HepG2 (cell line): Measurements from ENCODE around the gene COX4I2. TPM values are rescaled to one million over a fixed set of nuclear protein-coding genes. Genes with fewer than 3 reads are reported as not detected.
A peak's percentile ranks its signal among the peaks of the same experiment; 100 is the strongest.

Experiments
- CAMTA2 ChIP-seq: sonication (generic); formaldehyde crosslinking; IDR thresholded peaks from 2 replicates; pipeline ENCODE4 v1.4.0; 2020; ENCODE audit warnings: mild to moderate bottlenecking, missing genetic modification reagents, borderline replicate concordance
- CC2D1A ChIP-seq: sonication (generic); formaldehyde crosslinking; IDR thresholded peaks from 2 replicates; pipeline ENCODE4 v1.8.1; 2023; ENCODE audit warnings: mild to moderate bottlenecking, missing genetic modification reagents
- CCDC6 ChIP-seq: sonication (generic); formaldehyde crosslinking; IDR thresholded peaks from 2 replicates; pipeline ENCODE4 v1.8.1; 2022; ENCODE audit warnings: mild to moderate bottlenecking, missing genetic modification reagents, moderate library complexity
- CHD2 ChIP-seq: IDR thresholded peaks from 2 replicates; pipeline ENCODE4 v1.6.1; 2011; ENCODE audit warnings: low read depth, low read length, improper control_type of control experiment
- CREB1 ChIP-seq, 2 experiments: fragments of 450-650 bp in 1 of 2; IDR thresholded peaks; 2 replicates each; pipeline ENCODE4 v1.6.1; 2016 to 2017; ENCODE audit warnings: control low read depth in 1 of 2, mild to moderate bottlenecking in 1 of 2, missing compliant biosample characterization in 1 of 2, missing genetic modification characterization in 1 of 2
- CREBL2 ChIP-seq: sonication (generic); formaldehyde crosslinking; IDR thresholded peaks from 2 replicates; pipeline ENCODE4 v1.8.1; 2023; ENCODE audit warnings: missing genetic modification reagents, mild to moderate bottlenecking, borderline replicate concordance
- MED13 ChIP-seq: sonication (generic); formaldehyde crosslinking; IDR thresholded peaks from 2 replicates; pipeline ENCODE4 v1.5.0; 2020; ENCODE audit warnings: missing genetic modification reagents
- PAF1 ChIP-seq: IDR thresholded peaks from 2 replicates; pipeline ENCODE4 v1.6.1; 2016; ENCODE audit warnings: missing genetic modification reagents, missing compliant biosample characterization
- POLR2G ChIP-seq: fragments of 200-400 bp; formaldehyde crosslinking; IDR thresholded peaks from 2 replicates; pipeline ENCODE4 v1.6.1; 2018; ENCODE audit warnings: mild to moderate bottlenecking, low read depth, low read length, moderate library complexity
- PPARG ChIP-seq: conservative IDR thresholded peaks from 2 replicates; pipeline ENCODE4 v1.6.1; 2016; ENCODE audit warnings: missing biosample characterization, missing genetic modification reagents
- RCOR2 ChIP-seq: IDR thresholded peaks from 2 replicates; pipeline ENCODE4 v1.6.1; 2016; ENCODE audit warnings: missing biosample characterization, missing genetic modification reagents
- RXRA ChIP-seq: sonication (generic); formaldehyde crosslinking; IDR thresholded peaks from 2 replicates; pipeline ENCODE4 v1.5.1; 2020; ENCODE audit warnings: missing genetic modification reagents
- SIN3A ChIP-seq: IDR thresholded peaks from 2 replicates; pipeline ENCODE4 v1.6.1; 2011; ENCODE audit warnings: low read depth, mild to moderate bottlenecking, control low read depth, low read length, borderline replicate concordance
- TFDP2 ChIP-seq: sonication (generic); formaldehyde crosslinking; IDR thresholded peaks from 2 replicates; pipeline ENCODE4 v1.4.0; 2020; ENCODE audit warnings: missing genetic modification reagents
- ZBTB4 ChIP-seq: sonication (generic); formaldehyde crosslinking; IDR thresholded peaks from 2 replicates; pipeline ENCODE4 v1.4.0; 2020; ENCODE audit warnings: missing genetic modification reagents, mild to moderate bottlenecking, borderline replicate concordance
- ZMYM4 ChIP-seq: sonication (generic); formaldehyde crosslinking; IDR thresholded peaks from 2 replicates; pipeline ENCODE4 v1.8.1; 2023; ENCODE audit warnings: mild to moderate bottlenecking, missing genetic modification reagents
- ZNF281 ChIP-seq: sonication (generic); formaldehyde crosslinking; IDR thresholded peaks from 2 replicates; pipeline ENCODE4 v1.4.0; 2020; ENCODE audit warnings: missing genetic modification reagents, borderline replicate concordance
- ZNF543 ChIP-seq: sonication (generic); formaldehyde crosslinking; IDR thresholded peaks from 2 replicates; pipeline ENCODE4 v1.4.0; 2020; ENCODE audit warnings: mild to moderate bottlenecking, missing genetic modification reagents
- ZNF557 ChIP-seq: sonication (generic); formaldehyde crosslinking; IDR thresholded peaks from 2 replicates; pipeline ENCODE4 v1.4.0; 2020; ENCODE audit warnings: missing genetic modification reagents
- polyA plus RNA-seq, 8 experiments: library from polyadenylated mRNA; depleted of rRNA in 3 of 8; stranded (reverse) in 7 of 8; unstranded in 1 of 8; fragments of >200 nt; fragmentation: Illumina TruSeq in 4 of 8; extraction: Trizol in 4 of 8; gene quantifications; 2 replicates each; pipeline versions ENCODE4 v1.2.1 to v1.2.3, GENCODE V29; 2011 to 2016; ENCODE audit warnings: low read depth in 4 of 8, missing spikeins in 1 of 8, mixed read lengths in 1 of 8; ENCODE audit not compliant: insufficient read depth in 1 of 8
- total RNA-seq, 5 experiments: library from RNA; depleted of rRNA; stranded (reverse); fragments of >200 nt; fragmentation: Illumina TruSeq; extraction: Trizol; gene quantifications; 2 replicates each; pipeline ENCODE4 v1.2.3, GENCODE V29; 2016; ENCODE audit warnings: low read depth in 1 of 5
- TF ChIP-seq, protein P1 (sequence below): sonication (generic); formaldehyde crosslinking; IDR thresholded peaks from 2 replicates; pipeline ENCODE4 v1.4.0; 2020; ENCODE audit warnings: mild to moderate bottlenecking, missing genetic modification reagents
- TF ChIP-seq, protein P2 (sequence below): sonication (generic); formaldehyde crosslinking; IDR thresholded peaks from 2 replicates; pipeline ENCODE4 v1.4.0; 2020; ENCODE audit warnings: missing genetic modification reagents

Gene COX4I2
- total and polyA plus RNA-seq, 2 of the 13 experiments (the other 11 are each of a cell fraction or from before 2014, with no cell fraction given), result 1.1 TPM; not detected in 1

GRCh38 chr20:31595654-31596411 is 41.9 kb upstream of the COX4I2 start (continued):
- TF ChIP-seq TFDP2 (CRISPR knock-in tag) (no peak), CREB1 (IDR thresholded peaks at IDR 0.05) (no peak), CREB1 (CRISPR knock-in tag; IDR thresholded peaks at IDR 0.05) (no peak), CAMTA2 (peak; percentile 87; the same call in 1 of the 2 replicates), PAF1 (no peak), CC2D1A (CRISPR knock-in tag) (0 out of 2 replicates have a peak, but pooled peaks have one; percentile 12), ZNF281 (CRISPR knock-in tag) (peak; percentile 76; the same call in 1 of the 2 replicates), ZNF543 (CRISPR knock-in tag) (peak; percentile 100), CREBL2 (CRISPR knock-in tag) (no peak), RXRA (CRISPR knock-in tag) (peak; percentile 69), SIN3A (no peak), ZMYM4 (CRISPR knock-in tag) (no peak; the same call in 1 of the 2 replicates), ZNF557 (CRISPR knock-in tag) (0 out of 2 replicates have a peak, but pooled peaks have one; percentile 24), POLR2G (peak; percentile 68), ZBTB4 (CRISPR knock-in tag) (0 out of 2 replicates have a peak, but pooled peaks have one; percentile 30), RCOR2 (CRISPR knock-in tag) (no peak; the same call in none of the 2 replicates), MED13 (CRISPR knock-in tag) (peak; percentile 78), CHD2 (no peak), CCDC6 (no peak), PPARG (CRISPR knock-in tag) (0 out of 2 replicates have a peak, but pooled peaks have one; percentile 36)
- TF ChIP-seq, protein P1, sequence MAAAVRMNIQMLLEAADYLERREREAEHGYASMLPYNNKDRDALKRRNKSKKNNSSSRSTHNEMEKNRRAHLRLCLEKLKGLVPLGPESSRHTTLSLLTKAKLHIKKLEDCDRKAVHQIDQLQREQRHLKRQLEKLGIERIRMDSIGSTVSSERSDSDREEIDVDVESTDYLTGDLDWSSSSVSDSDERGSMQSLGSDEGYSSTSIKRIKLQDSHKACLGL (CRISPR knock-in tag), result peak; percentile 69; the same call in 1 of the 2 replicates
- TF ChIP-seq, protein P2, sequence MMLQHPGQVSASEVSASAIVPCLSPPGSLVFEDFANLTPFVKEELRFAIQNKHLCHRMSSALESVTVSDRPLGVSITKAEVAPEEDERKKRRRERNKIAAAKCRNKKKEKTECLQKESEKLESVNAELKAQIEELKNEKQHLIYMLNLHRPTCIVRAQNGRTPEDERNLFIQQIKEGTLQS (CRISPR knock-in tag), result no peak; the same call in 1 of the 2 replicates
